ENCODE measurements around the gene ACSS1. TPM values are rescaled to one million over a fixed set of nuclear protein-coding genes. Genes with fewer than 3 reads are reported as not detected.

Gene ACSS1
- total and polyA plus RNA-seq, 8 donors: 26.6 to 44.3 (median 42.3) TPM

GRCh38 chr20:25097498-25097897 lies 39.6 kb upstream of the ACSS1 start:
- intact Hi-C loops (cut with DNase I): no loop called here
- no peak for DNase-seq
- H3K9me3 ChIP-seq: no peaks in the 10 kb centered on the region
- peaks cover 0 to 6% of the 10 kb centered on the region in 2 donors for H3K27me3 ChIP-seq
- H3K4me1 ChIP-seq: no peaks in the 10 kb centered on the region
- H3K4me3 ChIP-seq: no peak overlapping the region
- no peak for TF ChIP-seq CTCF (IDR thresholded peaks at IDR 0.05)
- no peak for ATAC-seq
- H3K27ac ChIP-seq: no peak overlapping the region
- no peaks in the 10 kb centered on the region for H3K36me3 ChIP-seq

GRCh38 chr20:25090492-25091429 lies 32.8 kb upstream of the ACSS1 start:
- no peak for TF ChIP-seq CTCF (IDR thresholded peaks at IDR 0.05)
- peak; percentile 14 for ATAC-seq
- intact Hi-C loops (cut with DNase I): no loop called here

GRCh38 chr20:25089662-25090061 lies 31.7 kb upstream of the ACSS1 start:
- no peak overlapping the region for H3K27ac ChIP-seq
- H3K4me3 ChIP-seq: no peak overlapping the region
- peaks cover 0 to 4% of the 10 kb centered on the region in 2 donors for H3K4me1 ChIP-seq
- intact Hi-C loops (cut with DNase I): no loop called here
- no peaks in the 10 kb centered on the region for H3K9me3 ChIP-seq
- DNase-seq (no peak), ATAC-seq (no peak)
- TF ChIP-seq CTCF (IDR thresholded peaks at IDR 0.05): no peak
- no peaks in the 10 kb centered on the region for H3K36me3 ChIP-seq
- H3K27me3 ChIP-seq: peaks cover 21 to 65% of the 10 kb centered on the region in 2 donors

More at GRCh38 chr20:25090492-25091429, 32.8 kb upstream of the ACSS1 start:
- no peak for DNase-seq
- H3K27ac ChIP-seq: no peak overlapping the region
- H3K4me3 ChIP-seq: no peak overlapping the region
- H3K27me3 ChIP-seq: peaks cover 10 to 54% of the 10 kb centered on the region in 2 donors
- H3K36me3 ChIP-seq: no peaks in the 10 kb centered on the region
- no peaks in the 10 kb centered on the region for H3K4me1 ChIP-seq
- H3K9me3 ChIP-seq: no peaks in the 10 kb centered on the region

GRCh38 chr20:25089096-25089495 lies 31.2 kb upstream of the ACSS1 start:
- intact Hi-C loops (cut with DNase I): no loop called here
- TF ChIP-seq CTCF (IDR thresholded peaks at IDR 0.05): no peak
- no peaks in the 10 kb centered on the region for H3K9me3 ChIP-seq
- no peak overlapping the region for H3K27ac ChIP-seq
- no peak overlapping the region for H3K4me3 ChIP-seq
- H3K4me1 ChIP-seq: peaks cover 3 to 9% of the 10 kb centered on the region in 2 donors
- H3K27me3 ChIP-seq: peaks cover 27 to 68% of the 10 kb centered on the region in 2 donors
- DNase-seq (no peak), ATAC-seq (no peak)
- no peaks in the 10 kb centered on the region for H3K36me3 ChIP-seq

GRCh38 chr20:25088267-25088666 lies 30.3 kb upstream of the ACSS1 start:
- H3K36me3 ChIP-seq: no peaks in the 10 kb centered on the region
- TF ChIP-seq CTCF (IDR thresholded peaks at IDR 0.05): no peak
- no peak overlapping the region for H3K27ac ChIP-seq
- H3K4me3 ChIP-seq: no peak overlapping the region
- H3K4me1 ChIP-seq: peaks cover 3 to 9% of the 10 kb centered on the region in 2 donors
- ATAC-seq: no peak
- peaks cover 35 to 74% of the 10 kb centered on the region in 2 donors for H3K27me3 ChIP-seq
- no peaks in the 10 kb centered on the region for H3K9me3 ChIP-seq
- DNase-seq: no peak
- intact Hi-C loops (cut with DNase I): no loop called here
